WTC11 (cell line): ENCODE data around the gene MYBPHL. TPM values are rescaled to one million over a fixed set of nuclear protein-coding genes. Genes with fewer than 3 reads are reported as not detected.

Source experiments
- ATAC-seq: fragments of 200-7000 bp; cut with Tn5 transposase; 2 replicates; pipeline ENCODE4 v1.10.0; 2021; ENCODE audit warnings: mild to moderate bottlenecking, moderate library complexity
- CTCF ChIA-PET: fragments of 300-600 bp; sonication (Branson Sonifier 250); formaldehyde crosslinking; loops from one replicate; lab custom pipeline; 2021; ENCODE audit warnings: antibody characterized with exemption; lab: Charles Lee
- POLR2A ChIA-PET: fragments of 350-600 bp; sonication (Branson Sonifier 250); formaldehyde crosslinking; loops from one replicate; lab custom pipeline; 2021; ENCODE audit warnings: antibody characterized with exemption; lab: Charles Lee
- DNase-seq: peaks from one replicate; pipeline ENCODE4 v3.0.0; 2021; ENCODE audit warnings: low spot score
- H3K27ac Mint-ChIP-seq: 2 replicates; pipeline ENCODE4 v1.8.0; 2021; ENCODE audit warnings: mixed read lengths
- H3K27me3 Mint-ChIP-seq: 2 replicates; pipeline ENCODE4 v1.8.0; 2021; ENCODE audit warnings: low read depth, mild to moderate bottlenecking, moderate library complexity, mixed read lengths
- H3K36me3 Mint-ChIP-seq: 2 replicates; pipeline ENCODE4 v1.8.0; 2021; ENCODE audit warnings: mixed read lengths
- H3K4me1 Mint-ChIP-seq: 2 replicates; pipeline ENCODE4 v1.8.0; 2022; ENCODE audit warnings: mixed read lengths
- H3K4me3 Mint-ChIP-seq: 2 replicates; pipeline ENCODE4 v1.8.0; 2021; ENCODE audit warnings: mild to moderate bottlenecking, moderate library complexity, mixed read lengths
- H3K9me3 Mint-ChIP-seq: 2 replicates; pipeline ENCODE4 v1.8.0; 2021; ENCODE audit warnings: mixed read lengths
- ARID4B ChIP-seq: sonication (generic); formaldehyde crosslinking; IDR thresholded peaks from 2 replicates; pipeline ENCODE4 v1.8.0; 2023; ENCODE audit warnings: missing genetic modification reagents, mild to moderate bottlenecking, borderline replicate concordance
- ATF2 ChIP-seq: sonication (generic); formaldehyde crosslinking; IDR thresholded peaks from 2 replicates; pipeline ENCODE4 v1.8.1; 2022; ENCODE audit warnings: low read depth, missing genetic modification reagents, borderline replicate concordance
- CREB1 ChIP-seq: sonication (generic); formaldehyde crosslinking; IDR thresholded peaks from 2 replicates; pipeline ENCODE4 v1.8.0; 2023; ENCODE audit warnings: mild to moderate bottlenecking, missing genetic modification reagents
- ESRRA ChIP-seq: sonication (generic); formaldehyde crosslinking; IDR thresholded peaks from 2 replicates; pipeline ENCODE4 v1.8.1; 2022; ENCODE audit warnings: mild to moderate bottlenecking, missing genetic modification reagents, borderline replicate concordance
- GRHL2 ChIP-seq: fragments of 250-450 bp; sonication (Bioruptor Pico); IDR thresholded peaks from 2 replicates; pipeline ENCODE4 v1.8.0; 2022; ENCODE audit warnings: mild to moderate bottlenecking, moderate library complexity; ENCODE audit not compliant: insufficient replicate concordance, severe bottlenecking
- IRF2 ChIP-seq: sonication (generic); formaldehyde crosslinking; IDR thresholded peaks from 2 replicates; pipeline ENCODE4 v1.8.0; 2022; ENCODE audit warnings: low read depth, missing genetic modification reagents, borderline replicate concordance
- JUN ChIP-seq: sonication (generic); formaldehyde crosslinking; IDR thresholded peaks from 2 replicates; pipeline ENCODE4 v1.8.0; 2023; ENCODE audit warnings: mild to moderate bottlenecking, missing genetic modification reagents
- MAX ChIP-seq: sonication (generic); formaldehyde crosslinking; IDR thresholded peaks from 2 replicates; pipeline ENCODE4 v1.8.0; 2022; ENCODE audit warnings: mild to moderate bottlenecking, missing genetic modification reagents
- NR1H2 ChIP-seq: sonication (generic); formaldehyde crosslinking; IDR thresholded peaks from 2 replicates; pipeline ENCODE4 v1.9.0; 2021; ENCODE audit warnings: mild to moderate bottlenecking, moderate library complexity, missing genetic modification reagents
- RORB ChIP-seq: fragments of 250-450 bp; sonication (Bioruptor Pico); IDR thresholded peaks from 2 replicates; pipeline ENCODE4 v1.9.0; 2021; ENCODE audit warnings: mild to moderate bottlenecking
- TEAD4 ChIP-seq: sonication (generic); formaldehyde crosslinking; IDR thresholded peaks from 2 replicates; pipeline ENCODE4 v1.8.0; 2022; ENCODE audit warnings: mild to moderate bottlenecking, missing genetic modification reagents
- TP53 ChIP-seq: sonication (generic); formaldehyde crosslinking; IDR thresholded peaks from 2 replicates; pipeline ENCODE4 v1.8.1; 2023; ENCODE audit warnings: mild to moderate bottlenecking, missing genetic modification reagents
- USF2 ChIP-seq: sonication (generic); formaldehyde crosslinking; IDR thresholded peaks from 2 replicates; pipeline ENCODE4 v1.8.1; 2023; ENCODE audit warnings: mild to moderate bottlenecking, missing genetic modification reagents, moderate library complexity
- ZNF281 ChIP-seq: sonication (generic); formaldehyde crosslinking; IDR thresholded peaks from 2 replicates; pipeline ENCODE4 v1.8.0; 2023; ENCODE audit warnings: mild to moderate bottlenecking, missing genetic modification reagents
- ZNF317 ChIP-seq: sonication (generic); formaldehyde crosslinking; IDR thresholded peaks from 2 replicates; pipeline ENCODE4 v1.8.1; 2023; ENCODE audit warnings: low read depth, mild to moderate bottlenecking, moderate library complexity, missing genetic modification reagents, borderline replicate concordance
- total RNA-seq: library from RNA; stranded (reverse); gene quantifications from 3 replicates; pipeline ENCODE4 v1.2.3, GENCODE V29; 2021

Gene MYBPHL
- total RNA-seq, 1 experiment from 2014 or later: 1.2 TPM

GRCh38 chr1:109265741-109266330 is 41.0 kb downstream of the MYBPHL start:
- no peaks in the 10 kb centered on the region for H3K9me3 Mint-ChIP-seq
- peaks cover 5% of the 10 kb centered on the region; the same call in 1 of the 2 replicates for H3K36me3 Mint-ChIP-seq
- POLR2A ChIA-PET: no interaction called here
- DNase-seq (no peak), ATAC-seq (no peak)
- H3K27me3 Mint-ChIP-seq: no peaks in the 10 kb centered on the region
- H3K4me3 Mint-ChIP-seq: no peak overlapping the region
- H3K4me1 Mint-ChIP-seq: peaks cover 9% of the 10 kb centered on the region
- TF ChIP-seq IRF2 (CRISPR knock-in tag): no peak
- no peak for TF ChIP-seq ZNF281 (CRISPR knock-in tag)
- TF ChIP-seq JUN (CRISPR knock-in tag): no peak
- TF ChIP-seq MAX (CRISPR knock-in tag): no peak
- H3K27ac Mint-ChIP-seq: no peak overlapping the region
- CTCF ChIA-PET: interaction anchor here (0.7 kb wide), 1 partner anchor 12 kb away, joined by 3 read pairs; no protein-coding TSS in a partner anchor

- TF ChIP-seq RORB (CRISPR knock-in tag): no peak
- TF ChIP-seq TEAD4 (CRISPR knock-in tag): no peak
- no peak for TF ChIP-seq TP53 (CRISPR knock-in tag)
- TF ChIP-seq ZNF317 (CRISPR knock-in tag): no peak
- TF ChIP-seq ARID4B (CRISPR knock-in tag): no peak
- no peak for TF ChIP-seq USF2 (CRISPR knock-in tag)
- TF ChIP-seq CREB1 (CRISPR knock-in tag): no peak
- no peak for TF ChIP-seq GRHL2 (CRISPR knock-in tag)
- no peak for TF ChIP-seq ATF2 (CRISPR knock-in tag)
- TF ChIP-seq MAX (CRISPR knock-in tag): no peak
- no peak for TF ChIP-seq NR1H2
- no peak for TF ChIP-seq ESRRA (CRISPR knock-in tag)
- TF ChIP-seq JUN (CRISPR knock-in tag): no peak
- Mint-ChIP-seq H3K36me3 (peaks cover 5% of the 10 kb centered on the region; the same call in 1 of the 2 replicates), H3K4me1 (peaks cover 14% of the 10 kb centered on the region), H3K9me3 (no peaks in the 10 kb centered on the region), H3K27me3 (no peaks in the 10 kb centered on the region), H3K4me3 (no peak overlapping the region), H3K27ac (no peak overlapping the region)
- ChIA-PET CTCF (interaction anchor here (0.7 to 2.7 kb wide), 4 partner anchors 11 to 161 kb away, joined by 3 to 35 read pairs (median 10); partner anchors contain the start of gene PSMA5), POLR2A (no interaction called here)
- DNase-seq (no peak), ATAC-seq (no peak)
These were observed 41.8 kb downstream of the MYBPHL start for GRCh38 chr1:109265016-109265415.
